Measurements from ENCODE around the gene GRB10.

The GRB10 gene

DNA sequence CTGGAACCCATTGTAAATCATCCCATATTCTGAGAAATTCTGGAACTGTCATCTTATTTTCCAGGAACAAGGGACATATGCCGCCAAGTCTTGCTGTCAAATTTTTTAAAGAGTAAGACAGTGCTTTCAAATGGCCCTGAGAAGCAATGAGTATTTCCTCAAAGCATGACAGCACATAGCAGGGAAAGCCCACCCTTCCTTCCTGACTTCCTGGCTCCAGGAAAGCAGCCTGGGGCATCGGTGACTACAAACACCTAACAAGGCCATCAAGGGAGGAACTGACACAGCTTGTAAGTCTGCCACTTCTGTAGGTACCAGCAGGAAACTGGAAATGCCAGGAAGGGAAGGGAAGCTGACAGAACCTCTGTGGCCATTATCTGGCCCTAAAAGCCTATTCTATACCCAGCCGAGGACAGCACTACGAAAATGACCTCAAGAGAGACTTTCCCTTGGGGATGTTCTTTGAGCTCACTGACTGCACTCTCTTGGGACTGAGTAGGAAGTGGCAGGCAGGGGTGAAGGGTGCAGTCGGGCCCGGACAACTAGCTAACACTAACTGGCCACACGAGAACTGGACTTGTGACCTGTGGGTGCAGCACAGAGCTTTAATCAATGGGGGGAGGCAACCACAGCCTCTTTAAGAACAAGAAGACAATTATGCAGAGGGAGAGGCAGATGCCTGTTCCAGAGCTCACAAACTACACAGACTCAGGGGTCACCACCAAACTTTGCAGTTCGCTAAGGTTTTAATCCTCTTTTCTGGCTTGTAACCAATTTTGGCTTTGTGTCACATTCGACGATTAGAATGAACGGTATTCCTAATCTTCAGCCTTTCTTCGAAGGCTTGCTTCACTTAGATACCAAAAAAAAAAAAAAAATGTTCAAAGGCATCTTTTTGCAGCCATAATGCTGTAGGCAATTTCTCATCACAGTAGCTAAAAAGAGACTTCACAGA, 52.0 kb downstream of the GRB10 start:
- in situ Hi-C loops (cut with HindIII; ENCODE audit: low pct_ligation_motif_present, low pct_unique_long_range_greater_than_20kb, low sequenced_read_pairs), result no loop called here
- no peak for DNase-seq

DNA sequence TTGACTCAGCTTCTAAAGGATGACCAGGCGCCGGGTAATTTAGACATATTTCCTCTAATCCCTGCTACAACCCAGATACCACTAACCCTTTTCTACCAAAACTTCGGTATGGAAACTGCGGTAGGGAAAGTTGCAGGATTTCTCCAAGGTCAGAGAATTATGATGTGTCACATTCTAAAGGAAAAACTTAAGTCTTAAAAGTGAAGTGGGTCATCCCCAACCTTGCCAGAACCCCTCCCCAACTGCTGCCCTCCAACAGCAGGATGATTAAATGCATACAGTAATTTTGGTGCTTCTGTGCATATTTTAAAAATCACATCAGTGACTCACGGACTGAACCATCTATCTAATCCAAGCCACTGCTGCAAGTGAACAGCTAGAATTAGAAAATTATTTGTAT, 52.7 kb downstream of the GRB10 start:
- no peak for DNase-seq
- in situ Hi-C loops (cut with HindIII; ENCODE audit: low pct_ligation_motif_present, low pct_unique_long_range_greater_than_20kb, low sequenced_read_pairs), result no loop called here

DNA sequence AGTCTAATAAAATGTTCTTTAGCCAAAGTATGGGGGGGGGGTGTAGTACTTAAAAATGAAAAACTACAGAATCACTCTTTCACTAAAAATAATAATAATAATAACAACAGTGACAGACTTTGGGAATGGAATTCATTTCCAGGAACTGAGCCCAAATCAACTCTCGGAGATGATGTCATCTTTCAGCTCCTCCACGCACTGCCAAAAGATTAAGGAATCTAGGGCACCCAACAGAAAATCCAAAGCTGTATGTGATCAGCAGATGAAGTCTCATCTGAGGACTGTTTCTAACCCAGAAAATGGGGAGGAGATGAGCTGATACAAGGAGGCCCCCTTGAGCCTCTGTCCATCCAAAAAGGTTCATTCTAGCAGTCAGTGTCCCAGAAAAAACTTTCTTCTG, 54.5 kb downstream of the GRB10 start:
- no peak for DNase-seq
- in situ Hi-C loops (cut with HindIII; ENCODE audit: low pct_ligation_motif_present, low pct_unique_long_range_greater_than_20kb, low sequenced_read_pairs), result no loop called here

DNA sequence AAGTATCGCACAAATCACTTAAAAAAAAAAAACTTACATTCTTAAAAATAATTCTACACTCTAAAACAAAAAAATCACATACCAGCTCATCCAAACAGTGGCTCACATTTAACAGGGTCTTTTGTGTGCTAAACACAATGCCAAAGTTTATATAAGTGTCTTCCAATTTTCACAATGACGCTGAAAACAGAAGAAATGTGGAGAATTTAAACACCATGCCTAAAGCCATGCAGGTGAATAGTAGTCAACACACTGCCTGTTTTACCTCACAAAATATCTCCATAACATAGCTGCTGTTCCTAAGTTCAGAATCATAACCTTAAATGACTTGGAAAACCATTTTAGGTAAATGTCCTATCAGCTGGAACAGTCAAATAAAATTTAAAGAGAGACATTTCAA, 55.0 kb downstream of the GRB10 start:
- in situ Hi-C loops (cut with HindIII; ENCODE audit: low pct_ligation_motif_present, low pct_unique_long_range_greater_than_20kb, low sequenced_read_pairs), result no loop called here
- no peak for DNase-seq

DNA sequence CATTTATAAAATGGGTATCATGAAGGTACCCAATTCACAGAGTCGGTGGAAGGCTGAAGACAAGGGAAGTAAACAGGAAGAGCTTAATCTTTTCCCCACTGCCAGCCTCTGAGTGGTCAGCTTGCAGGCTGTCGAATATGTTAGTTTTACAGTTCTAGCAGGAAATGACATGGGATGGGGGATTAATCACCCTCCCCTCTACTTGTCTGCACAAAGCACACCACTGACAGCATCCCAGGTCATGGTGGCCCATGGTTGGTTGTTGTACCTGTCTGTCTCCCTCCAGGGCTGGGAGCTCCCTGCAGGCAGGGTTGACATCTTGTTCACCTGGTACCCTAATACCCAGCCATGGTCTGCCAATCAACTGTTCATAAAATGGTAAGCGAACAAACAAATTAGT, 55.6 kb downstream of the GRB10 start:
- in situ Hi-C loops (cut with HindIII; ENCODE audit: low pct_ligation_motif_present, low pct_unique_long_range_greater_than_20kb, low sequenced_read_pairs), result no loop called here

DNA sequence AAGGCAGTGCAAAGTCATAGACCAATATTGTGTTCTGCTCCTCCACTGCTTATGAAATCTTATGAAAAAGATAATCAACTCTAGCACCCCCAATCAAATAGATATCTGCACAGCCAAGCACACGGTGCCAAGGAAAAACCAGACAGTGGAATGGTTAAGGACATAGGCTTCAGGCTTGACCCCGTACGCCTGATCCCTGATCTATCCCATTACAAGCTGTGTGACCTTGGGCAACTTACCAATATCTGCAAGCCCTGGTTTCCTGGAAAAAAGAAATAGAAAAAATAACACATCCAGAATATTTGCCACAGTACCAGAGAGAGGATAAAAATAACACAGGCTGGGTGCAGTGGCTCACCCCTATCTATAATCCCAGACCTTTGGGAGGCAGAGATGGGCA, 56.9 kb downstream of the GRB10 start:
- in situ Hi-C loops (cut with HindIII; ENCODE audit: low pct_ligation_motif_present, low pct_unique_long_range_greater_than_20kb, low sequenced_read_pairs), result no loop called here
- DNase-seq, result no peak

More for the DNA sequence above, 55.6 kb downstream of the GRB10 start:
- DNase-seq, result no peak

DNA sequence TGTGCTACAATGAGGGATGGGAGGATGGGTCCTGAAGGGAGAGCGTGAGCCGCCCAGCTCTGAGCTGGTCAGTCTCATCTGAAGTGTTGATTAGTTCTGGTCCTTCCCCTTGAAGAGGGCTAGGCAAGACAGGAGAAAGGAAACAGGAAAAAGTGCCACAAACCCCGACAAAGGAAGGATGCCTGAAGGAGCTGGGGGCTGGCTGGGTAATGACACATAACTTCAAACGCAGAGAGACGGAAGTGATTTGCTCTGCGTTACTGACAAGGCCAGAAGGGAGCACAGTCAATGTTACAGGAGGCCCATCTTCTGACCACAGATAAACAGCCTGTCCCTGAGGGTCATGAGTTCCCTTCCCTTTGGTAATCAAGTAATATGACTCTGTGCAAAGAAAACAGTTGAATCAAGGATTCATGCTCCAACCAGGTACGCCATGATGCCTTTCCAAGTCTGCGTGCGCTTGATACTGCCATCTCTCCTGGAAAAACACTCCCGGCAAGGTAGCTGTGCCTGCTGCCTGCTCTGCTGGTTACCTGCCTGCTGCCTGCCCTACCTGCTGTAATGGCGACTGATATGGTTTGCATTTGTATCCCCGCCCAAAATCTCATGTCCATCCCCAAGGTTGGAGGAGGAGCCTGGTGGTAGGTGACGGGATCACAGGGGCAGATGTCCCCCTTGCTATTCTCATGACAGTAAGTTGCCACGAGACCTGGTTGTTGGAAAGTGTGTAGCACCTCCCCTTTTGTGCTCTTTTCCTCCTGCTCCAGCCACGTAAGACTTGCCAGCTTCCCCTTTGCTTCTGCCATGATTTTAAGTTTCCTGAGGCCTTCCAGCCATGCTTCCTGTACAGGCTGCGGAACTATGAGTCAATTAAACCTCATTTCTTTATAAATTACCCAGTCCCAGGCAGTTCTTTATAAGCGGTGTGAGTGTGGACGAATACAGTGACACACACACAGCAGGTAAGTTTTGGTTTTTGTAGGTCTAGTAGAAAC, 57.9 kb downstream of the GRB10 start:
- in situ Hi-C loops (cut with HindIII; ENCODE audit: low pct_ligation_motif_present, low pct_unique_long_range_greater_than_20kb, low sequenced_read_pairs), result no loop called here
- DNase-seq, result no peak

DNA sequence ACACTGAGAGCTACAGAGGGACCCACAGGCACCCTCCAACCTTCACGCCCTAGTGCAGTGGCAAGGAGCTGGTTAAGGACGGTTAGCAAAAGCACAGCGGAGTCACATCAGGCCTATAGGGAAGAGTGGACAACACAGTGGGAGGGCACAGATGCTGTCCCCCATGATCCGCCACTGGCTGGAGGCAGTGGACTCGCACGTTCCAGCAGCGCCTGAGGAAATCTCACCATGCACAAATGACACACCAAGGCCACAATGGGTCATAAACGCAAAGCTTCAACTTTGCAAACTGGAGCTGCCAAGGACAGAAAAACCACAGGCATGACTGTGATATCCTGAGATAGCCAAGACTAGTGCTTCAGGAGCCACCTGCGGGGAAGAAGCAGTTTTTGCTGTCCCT, 58.8 kb downstream of the GRB10 start:
- in situ Hi-C loops (cut with HindIII; ENCODE audit: low pct_ligation_motif_present, low pct_unique_long_range_greater_than_20kb, low sequenced_read_pairs), result no loop called here
- DNase-seq, result no peak

DNA sequence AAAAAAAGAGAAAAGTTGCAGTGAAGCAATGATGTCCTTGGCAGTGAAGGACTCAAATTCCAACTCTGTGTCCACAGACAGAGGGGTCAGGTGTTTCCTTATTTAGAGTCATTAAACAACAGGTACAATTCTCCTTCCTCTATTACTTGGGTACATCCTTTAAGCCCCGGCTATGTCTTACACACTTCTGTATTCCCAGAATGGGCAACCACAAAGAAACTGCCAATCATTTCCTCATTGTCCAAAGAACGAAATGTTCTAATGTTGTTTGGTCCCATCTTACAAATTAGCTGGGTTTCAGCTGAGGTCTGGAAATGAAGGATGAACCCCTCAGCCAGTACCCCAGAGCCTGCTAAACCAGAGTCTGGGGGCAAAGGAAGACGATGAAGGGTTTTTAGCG, 59.5 kb downstream of the GRB10 start:
- in situ Hi-C loops (cut with HindIII; ENCODE audit: low pct_ligation_motif_present, low pct_unique_long_range_greater_than_20kb, low sequenced_read_pairs), result no loop called here
- no peak for DNase-seq

DNA sequence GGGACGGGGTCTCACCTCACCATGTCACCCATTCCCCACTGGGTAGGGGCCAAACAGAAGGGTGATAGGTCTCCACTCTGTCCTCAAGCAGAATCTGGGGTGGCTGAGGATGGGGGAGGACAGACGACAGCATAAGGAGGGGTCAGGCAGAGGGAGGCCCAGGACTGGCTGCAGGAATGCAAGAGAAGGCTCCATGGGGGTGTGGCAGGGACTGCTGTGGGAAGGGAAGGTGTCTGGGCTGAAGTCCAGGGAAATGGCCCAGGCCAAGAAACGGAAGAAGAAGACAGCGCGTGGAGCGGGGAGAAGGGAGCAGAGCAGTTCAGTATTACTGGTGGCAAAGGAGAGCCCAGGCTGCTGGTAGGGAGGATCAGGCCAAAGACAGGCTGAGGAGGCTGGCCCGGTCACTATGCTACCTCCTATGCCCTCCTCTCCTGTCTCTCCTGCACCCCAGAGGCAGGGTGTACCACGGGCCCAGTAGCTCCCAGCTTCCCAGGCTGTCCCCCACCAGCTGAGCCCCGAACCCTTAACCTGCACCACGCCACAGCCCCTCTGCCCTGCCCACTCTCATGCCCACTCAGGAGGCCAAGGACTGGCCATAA, 60.9 kb downstream of the GRB10 start:
- in situ Hi-C loops (cut with HindIII; ENCODE audit: low pct_ligation_motif_present, low pct_unique_long_range_greater_than_20kb, low sequenced_read_pairs), result no loop called here
- peak; percentile 63 for DNase-seq

DNA sequence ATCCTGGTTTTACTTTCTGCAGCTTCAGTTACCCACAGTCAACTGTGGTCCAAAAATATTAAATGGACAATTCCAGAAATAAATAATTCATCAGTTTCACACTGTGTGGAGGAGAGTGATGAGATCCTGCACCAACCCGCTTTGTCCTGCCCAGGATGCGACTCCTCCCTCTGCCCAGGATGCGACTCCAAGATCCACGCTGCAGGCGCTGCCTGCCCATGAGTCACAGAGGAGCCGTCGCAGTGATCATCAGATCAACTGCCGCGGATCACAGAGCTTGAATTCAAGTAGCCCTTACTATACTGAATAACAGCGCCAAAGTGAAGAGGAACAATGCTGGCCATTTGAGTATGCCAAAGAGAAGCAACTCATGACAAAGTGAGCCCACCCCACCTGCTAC, 61.5 kb downstream of the GRB10 start:
- DNase-seq, result peak; percentile 94
- in situ Hi-C loops (cut with HindIII; ENCODE audit: low pct_ligation_motif_present, low pct_unique_long_range_greater_than_20kb, low sequenced_read_pairs), result no loop called here

DNA sequence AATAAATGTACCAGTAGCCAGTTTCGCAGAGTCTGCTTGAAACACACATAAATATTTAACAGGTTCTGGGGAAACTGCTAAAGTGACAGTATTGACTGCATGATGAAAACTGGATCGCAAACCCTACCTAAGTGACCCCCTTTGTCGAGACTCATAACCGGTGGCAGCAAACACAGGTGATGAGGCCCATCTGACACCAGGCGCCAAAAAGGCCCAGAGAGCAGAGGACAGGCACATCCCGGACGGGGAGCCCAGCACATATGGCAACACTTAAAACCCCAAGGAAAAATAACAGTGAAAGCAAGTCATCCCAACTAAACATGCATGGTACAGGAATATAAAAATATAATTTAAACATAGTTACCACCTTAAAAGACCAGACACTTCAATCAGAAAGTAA, 62.4 kb downstream of the GRB10 start:
- in situ Hi-C loops (cut with HindIII; ENCODE audit: low pct_ligation_motif_present, low pct_unique_long_range_greater_than_20kb, low sequenced_read_pairs), result no loop called here
- DNase-seq, result no peak

DNA sequence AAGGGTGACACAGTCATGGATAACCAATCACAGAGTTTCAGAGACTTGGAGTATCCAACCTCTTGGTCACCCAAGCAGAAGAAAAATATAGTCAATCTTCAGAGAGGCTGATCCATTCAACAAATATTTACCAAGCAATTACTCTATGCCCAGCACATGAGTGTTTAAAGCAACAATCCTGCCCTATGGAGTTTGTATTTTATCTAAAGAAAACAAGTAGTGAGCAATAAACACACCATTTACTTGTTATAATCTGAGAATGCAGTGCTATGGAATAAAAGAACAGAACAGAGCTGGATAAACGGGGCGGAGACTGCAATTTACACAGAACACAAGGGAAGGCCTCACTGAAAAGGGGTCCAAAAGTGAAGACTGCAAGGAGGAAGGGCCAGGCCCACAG, 63.8 kb downstream of the GRB10 start:
- DNase-seq, result no peak
- in situ Hi-C loops (cut with HindIII; ENCODE audit: low pct_ligation_motif_present, low pct_unique_long_range_greater_than_20kb, low sequenced_read_pairs), result no loop called here

DNA sequence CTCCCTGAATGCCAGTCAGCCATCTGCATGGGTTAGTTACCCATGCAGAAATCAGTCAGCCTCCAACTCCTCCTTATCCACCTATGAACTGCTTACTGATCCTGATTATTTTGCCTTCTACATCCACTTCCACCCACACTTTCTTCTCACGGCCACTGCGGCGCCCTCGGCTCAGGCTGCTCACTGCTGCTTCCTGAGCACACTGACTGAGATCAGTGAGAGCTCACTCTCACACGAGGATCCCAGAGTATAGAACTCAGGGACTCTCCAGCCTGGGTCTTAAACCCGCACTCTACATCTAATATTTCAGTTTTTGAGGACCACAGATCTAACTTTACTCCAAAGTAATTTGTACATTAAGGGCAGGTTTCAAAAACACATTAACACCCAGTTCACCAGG, 64.4 kb downstream of the GRB10 start:
- no peak for DNase-seq
- in situ Hi-C loops (cut with HindIII; ENCODE audit: low pct_ligation_motif_present, low pct_unique_long_range_greater_than_20kb, low sequenced_read_pairs), result no loop called here

DNA sequence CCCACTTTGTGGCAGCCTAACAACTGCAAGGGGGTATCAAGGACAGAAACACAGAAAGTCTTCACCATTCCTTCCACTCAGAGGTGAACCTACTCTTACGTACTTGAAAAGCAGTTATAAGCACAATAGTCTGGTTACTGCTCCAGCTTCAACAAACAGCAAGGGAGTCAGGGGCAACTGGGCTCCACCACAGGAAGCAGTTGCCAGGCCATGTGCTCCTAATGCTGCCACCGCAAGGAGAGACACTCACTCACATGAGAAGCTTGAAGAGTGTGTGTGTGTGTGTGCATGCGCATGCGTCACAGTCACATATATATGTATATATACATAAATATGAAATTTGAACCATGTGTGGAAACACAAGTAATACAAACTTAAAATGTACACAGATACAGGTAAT, 65.5 kb downstream of the GRB10 start:
- in situ Hi-C loops (cut with HindIII; ENCODE audit: low pct_ligation_motif_present, low pct_unique_long_range_greater_than_20kb, low sequenced_read_pairs), result no loop called here
- no peak for DNase-seq

DNA sequence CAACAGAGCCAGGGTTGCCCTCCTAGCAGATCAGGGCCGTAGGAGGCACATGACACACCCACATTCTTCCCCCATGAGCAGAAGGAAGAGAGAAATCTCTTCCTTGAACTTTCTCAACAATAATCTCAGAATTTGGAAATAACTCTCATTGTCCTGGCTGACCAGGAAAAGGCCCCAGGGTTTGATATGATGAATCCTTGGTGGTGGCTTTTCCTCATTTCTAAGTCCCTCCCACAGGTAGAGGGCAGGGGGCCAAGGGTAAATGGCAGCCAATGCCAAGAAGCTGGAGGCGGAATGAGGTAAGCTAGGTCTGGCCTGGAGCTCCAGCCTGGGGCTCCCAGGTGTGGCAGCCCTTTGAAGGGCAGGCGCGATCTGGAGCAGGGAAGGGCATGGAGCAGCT, 67.8 kb downstream of the GRB10 start:
- no peak for DNase-seq
- in situ Hi-C loops (cut with HindIII; ENCODE audit: low pct_ligation_motif_present, low pct_unique_long_range_greater_than_20kb, low sequenced_read_pairs), result no loop called here

DNA sequence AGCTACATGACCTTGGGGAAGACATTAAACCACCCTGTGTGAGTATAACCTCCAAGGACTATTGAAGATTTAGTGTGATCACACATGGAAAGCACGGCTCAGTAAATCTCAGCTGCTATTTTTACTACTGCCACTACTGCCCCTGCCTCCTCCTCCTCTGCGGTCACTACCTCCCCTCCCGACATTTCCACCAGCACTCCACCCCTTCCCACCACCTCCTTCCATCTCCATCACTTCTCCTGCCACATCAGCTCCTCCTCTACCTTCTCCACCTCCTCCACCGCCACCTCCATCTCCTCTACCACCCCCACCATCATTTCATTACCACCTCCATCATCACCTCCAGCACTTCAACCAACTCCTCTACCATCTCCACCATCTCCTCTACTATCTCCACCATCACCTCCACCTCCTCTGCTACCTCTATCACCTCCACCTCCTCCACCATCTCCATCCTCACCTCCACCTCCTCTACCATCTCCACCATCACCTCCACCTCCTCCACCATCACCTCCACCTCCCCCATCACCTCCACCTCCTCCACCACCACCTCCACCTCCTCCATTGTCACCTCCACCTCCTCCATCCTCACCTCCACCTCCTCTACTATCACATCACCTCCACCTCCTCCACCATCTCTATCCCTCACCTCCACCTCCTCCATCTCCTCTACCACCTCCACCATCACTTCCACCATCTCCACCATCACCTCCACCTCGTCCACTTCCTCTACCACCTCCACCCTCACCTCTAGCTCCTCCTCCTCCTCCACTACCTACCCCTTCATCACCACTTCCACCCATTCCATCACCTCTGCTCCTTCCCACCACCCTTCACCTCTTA, 69.4 kb downstream of the GRB10 start:
- in situ Hi-C loops (cut with HindIII; ENCODE audit: low pct_ligation_motif_present, low pct_unique_long_range_greater_than_20kb, low sequenced_read_pairs), result no loop called here
- DNase-seq, result no peak

Data from ACHN (cell line).